ENCODE measurements around the gene ANKRD40.

DNA sequence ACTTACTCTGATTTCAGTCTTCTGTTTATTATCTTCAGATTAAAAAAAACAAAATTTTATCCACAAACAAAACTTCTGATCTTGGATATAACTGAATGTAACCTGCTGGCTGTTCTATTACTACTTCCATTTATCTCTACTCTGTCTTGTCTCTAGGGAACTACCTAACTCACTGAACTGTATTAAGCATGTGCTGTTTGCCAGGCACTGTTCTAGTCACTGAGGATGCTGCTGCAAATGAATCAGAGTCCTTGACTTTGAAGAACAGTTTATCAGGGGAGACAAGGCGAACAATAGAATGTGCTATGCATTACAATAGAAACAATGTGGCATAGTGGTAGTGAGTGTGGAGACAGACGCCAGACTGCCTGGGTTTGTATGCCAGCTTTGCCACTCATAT is 2.3 kb upstream of the ANKRD40 start:
- TF ChIP-seq, protein P1, sequence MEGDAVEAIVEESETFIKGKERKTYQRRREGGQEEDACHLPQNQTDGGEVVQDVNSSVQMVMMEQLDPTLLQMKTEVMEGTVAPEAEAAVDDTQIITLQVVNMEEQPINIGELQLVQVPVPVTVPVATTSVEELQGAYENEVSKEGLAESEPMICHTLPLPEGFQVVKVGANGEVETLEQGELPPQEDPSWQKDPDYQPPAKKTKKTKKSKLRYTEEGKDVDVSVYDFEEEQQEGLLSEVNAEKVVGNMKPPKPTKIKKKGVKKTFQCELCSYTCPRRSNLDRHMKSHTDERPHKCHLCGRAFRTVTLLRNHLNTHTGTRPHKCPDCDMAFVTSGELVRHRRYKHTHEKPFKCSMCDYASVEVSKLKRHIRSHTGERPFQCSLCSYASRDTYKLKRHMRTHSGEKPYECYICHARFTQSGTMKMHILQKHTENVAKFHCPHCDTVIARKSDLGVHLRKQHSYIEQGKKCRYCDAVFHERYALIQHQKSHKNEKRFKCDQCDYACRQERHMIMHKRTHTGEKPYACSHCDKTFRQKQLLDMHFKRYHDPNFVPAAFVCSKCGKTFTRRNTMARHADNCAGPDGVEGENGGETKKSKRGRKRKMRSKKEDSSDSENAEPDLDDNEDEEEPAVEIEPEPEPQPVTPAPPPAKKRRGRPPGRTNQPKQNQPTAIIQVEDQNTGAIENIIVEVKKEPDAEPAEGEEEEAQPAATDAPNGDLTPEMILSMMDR (IDR thresholded peaks at IDR 0.05), result no peak
- TF ChIP-seq EZH2phosphoT487 (IDR thresholded peaks at IDR 0.05), result no peak
